Liver (tissue), 9 donors: ENCODE measurements around the gene ANXA6. TPM values are rescaled to one million over a fixed set of nuclear protein-coding genes. Genes with fewer than 3 reads are reported as not detected.
A peak's percentile ranks its signal among the peaks of the same experiment; 100 is the strongest.

Source experiments
- DNase-seq: peaks from one replicate; pipeline ENCODE4 v3.0.0-alpha.2; 2017; ENCODE audit warnings: low spot score
- H3K27ac ChIP-seq, 2 donors: one replicate each; pipeline ENCODE4 v1.7.0; 2013; ENCODE audit warnings: inconsistent platforms in 2 of 2, low read length in 2 of 2, control low read depth in 1 of 2, low read depth in 1 of 2, mild to moderate bottlenecking in 1 of 2
- H3K27me3 ChIP-seq, 4 donors: one replicate each; pipeline versions ENCODE4 v1.6.1 to v1.7.0; 2013; ENCODE audit warnings: low read length in 3 of 4, inconsistent platforms in 1 of 4, mild to moderate bottlenecking in 1 of 4, moderate library complexity in 1 of 4; ENCODE audit not compliant: control insufficient read depth in 4 of 4, insufficient read depth in 4 of 4
- H3K36me3 ChIP-seq, 4 donors: one replicate each; pipeline versions ENCODE4 v1.6.1 to v1.7.0; 2013; ENCODE audit warnings: low read length in 3 of 4, mild to moderate bottlenecking in 3 of 4, low read depth in 1 of 4, moderate library complexity in 1 of 4; ENCODE audit not compliant: control insufficient read depth in 4 of 4, insufficient read depth in 3 of 4
- H3K4me1 ChIP-seq, 4 donors: one replicate each; pipeline versions ENCODE4 v1.6.1 to v1.7.0; 2013; ENCODE audit warnings: low read length in 3 of 4, mild to moderate bottlenecking in 3 of 4, moderate library complexity in 1 of 4; ENCODE audit not compliant: control insufficient read depth in 4 of 4, insufficient read depth in 4 of 4
- H3K4me3 ChIP-seq, 3 donors: one replicate each; pipeline versions ENCODE4 v1.6.1 to v1.7.0; 2013; ENCODE audit warnings: low read length in 3 of 3, control low read depth in 1 of 3, low read depth in 1 of 3, mild to moderate bottlenecking in 1 of 3
- H3K9ac ChIP-seq, 2 donors: one replicate each; pipeline ENCODE4 v1.7.0; 2013; ENCODE audit warnings: low read length in 2 of 2, mild to moderate bottlenecking in 2 of 2, moderate library complexity in 2 of 2, control low read depth in 1 of 2, low read depth in 1 of 2
- H3K9me3 ChIP-seq, 4 donors: one replicate each; pipeline versions ENCODE4 v1.6.1 to v1.7.0; 2013; ENCODE audit warnings: low read length in 3 of 4; ENCODE audit not compliant: control insufficient read depth in 4 of 4
- EGR1 ChIP-seq, 2 donors: IDR thresholded peaks; 2 replicates each; pipeline ENCODE4 v1.6.1; 2016 to 2018; ENCODE audit warnings: antibody characterized with exemption in 2 of 2, low read depth in 2 of 2
- FOXA1 ChIP-seq: IDR thresholded peaks from 2 replicates; pipeline ENCODE4 v1.6.1; 2016; ENCODE audit warnings: antibody characterized with exemption
- FOXA2 ChIP-seq: IDR thresholded peaks from 2 replicates; pipeline ENCODE4 v1.6.1; 2016; ENCODE audit warnings: antibody characterized with exemption
- GABPA ChIP-seq, 2 donors: IDR thresholded peaks in 1 of 2; conservative IDR thresholded peaks in 1 of 2; 2 replicates each; pipeline ENCODE4 v1.6.1; 2016; ENCODE audit warnings: antibody characterized with exemption in 2 of 2, mild to moderate bottlenecking in 1 of 2, moderate library complexity in 1 of 2
- HNF4A ChIP-seq, 2 donors: conservative IDR thresholded peaks; 2 replicates each; pipeline ENCODE4 v1.6.1; 2016; ENCODE audit warnings: antibody characterized with exemption in 2 of 2, mild to moderate bottlenecking in 2 of 2
- HNF4G ChIP-seq: IDR thresholded peaks from 2 replicates; pipeline ENCODE4 v1.6.1; 2016; ENCODE audit warnings: antibody characterized with exemption
- JUND ChIP-seq, 2 donors: IDR thresholded peaks; 2 replicates each; pipeline ENCODE4 v1.6.1; 2016; ENCODE audit warnings: antibody characterized with exemption in 2 of 2
- MAX ChIP-seq: IDR thresholded peaks from 2 replicates; pipeline ENCODE4 v1.6.1; 2016; ENCODE audit warnings: antibody characterized with exemption
- NR2F2 ChIP-seq: IDR thresholded peaks from 2 replicates; pipeline ENCODE4 v1.6.1; 2016; ENCODE audit warnings: antibody characterized with exemption
- RAD21 ChIP-seq, 2 donors: IDR thresholded peaks; 2 replicates each; pipeline ENCODE4 v1.6.1; 2016; ENCODE audit warnings: antibody characterized with exemption in 2 of 2, mild to moderate bottlenecking in 2 of 2
- RXRA ChIP-seq, 2 donors: IDR thresholded peaks; 2 replicates each; pipeline ENCODE4 v1.6.1; 2017 to 2018; ENCODE audit warnings: antibody characterized with exemption in 2 of 2, mild to moderate bottlenecking in 1 of 2
- SP1 ChIP-seq: IDR thresholded peaks from 2 replicates; pipeline ENCODE4 v1.6.1; 2018; ENCODE audit warnings: antibody characterized with exemption, mild to moderate bottlenecking
- TAF1 ChIP-seq: conservative IDR thresholded peaks from 2 replicates; pipeline ENCODE4 v1.6.1; 2016; ENCODE audit warnings: antibody characterized with exemption, mild to moderate bottlenecking
- YY1 ChIP-seq: IDR thresholded peaks from 2 replicates; pipeline ENCODE4 v1.6.1; 2016; ENCODE audit warnings: antibody characterized with exemption, mild to moderate bottlenecking
- ZBTB33 ChIP-seq: IDR thresholded peaks from 2 replicates; pipeline ENCODE4 v1.6.1; 2016; ENCODE audit warnings: antibody characterized with exemption
- WGBS: extraction: QIAGEN DNeasy Blood & Tissue Kit; methylation state at CpG from one replicate; pipeline ENCODE4 v1.1.7; 2013; 5-methylcytosine and 5-hydroxymethylcytosine counted together
- polyA plus RNA-seq, 2 donors: library from polyadenylated mRNA; stranded (reverse) in 1 of 2; unstranded in 1 of 2; fragments of 200-250 nt in 1 of 2; fragments of >200 nt in 1 of 2; fragmentation: Nextera tagmentation in 1 of 2; extraction: Ambion mirVana in 1 of 2; gene quantifications; one replicate each; pipeline versions ENCODE4 v1.2.1 to v1.2.3, GENCODE V29; 2013 to 2015
- total RNA-seq, 2 donors: library from RNA; depleted of rRNA; stranded (reverse); fragments of >200 nt; gene quantifications; one replicate each; pipeline ENCODE4 v1.2.3, GENCODE V29; 2014
- TF ChIP-seq, protein P1 (sequence below): fragments of 150-350 bp; IDR thresholded peaks from 2 replicates; pipeline ENCODE4 v1.5.1; 2017; ENCODE audit warnings: improper control_type of control experiment, low read depth, low read length; ENCODE audit not compliant: missing input control
- TF ChIP-seq, protein P2 (sequence below): IDR thresholded peaks from 2 replicates; pipeline ENCODE4 v1.6.1; 2016; ENCODE audit warnings: antibody characterized with exemption
- TF ChIP-seq, protein P3 (sequence below): IDR thresholded peaks from 2 replicates; pipeline ENCODE4 v1.6.1; 2016; ENCODE audit warnings: antibody characterized with exemption, mild to moderate bottlenecking
- donor health status: healthy.
- donor health status: healthy.
- donor health status: healthy.
- donor health status: healthy.
- donor health status: healthy.

The ANXA6 gene
- total and polyA plus RNA-seq, 4 donors = 52.7 to 215 (median 126) TPM

DNA sequence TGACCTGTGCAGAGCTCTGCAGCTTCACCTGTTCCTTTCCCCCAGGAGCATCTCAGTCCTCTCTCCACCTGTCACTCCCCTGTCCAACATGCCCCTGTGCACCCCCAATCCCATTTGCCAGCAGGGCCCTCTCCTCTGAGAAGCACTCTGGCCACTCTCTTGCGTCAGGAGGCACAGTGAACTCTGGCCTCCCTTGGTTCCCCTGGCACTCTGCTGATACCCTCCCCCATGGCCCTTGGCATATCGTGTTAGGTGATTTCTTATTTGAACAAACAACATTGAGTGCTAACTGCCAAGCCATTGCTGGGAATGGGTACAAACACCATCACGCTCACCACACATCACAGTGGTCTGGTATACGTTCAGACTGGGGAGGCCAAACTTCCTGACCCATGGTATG is 55.8 kb downstream of the ANXA6 start:
- peak overlapping the region in 1 of 3 donors; percentile 10 for H3K4me3 ChIP-seq
- 42% methylated on average over 4 of the region's 4 CpGs for WGBS
- no peak for DNase-seq

More for the DNA sequence above, 55.8 kb downstream of the ANXA6 start:
- Histone ChIP-seq H3K27me3 (no peaks in the 10 kb centered on the region), H3K27ac (peak overlapping the region; percentile 73 to 88), H3K36me3 (no peaks in the 10 kb centered on the region), H3K9me3 (no peaks in the 10 kb centered on the region), H3K4me1 (peaks cover 38 to 93% (median 71%) of the 10 kb centered on the region in 4 donors), H3K9ac (no peak overlapping the region)
- TF ChIP-seq GABPA (IDR thresholded peaks at IDR 0.05 in 1 of 2, conservative IDR thresholded peaks at IDR 0.05 in 1 of 2) = peak in 1 of 2 donors; percentile 47
- TF ChIP-seq, protein P1, sequence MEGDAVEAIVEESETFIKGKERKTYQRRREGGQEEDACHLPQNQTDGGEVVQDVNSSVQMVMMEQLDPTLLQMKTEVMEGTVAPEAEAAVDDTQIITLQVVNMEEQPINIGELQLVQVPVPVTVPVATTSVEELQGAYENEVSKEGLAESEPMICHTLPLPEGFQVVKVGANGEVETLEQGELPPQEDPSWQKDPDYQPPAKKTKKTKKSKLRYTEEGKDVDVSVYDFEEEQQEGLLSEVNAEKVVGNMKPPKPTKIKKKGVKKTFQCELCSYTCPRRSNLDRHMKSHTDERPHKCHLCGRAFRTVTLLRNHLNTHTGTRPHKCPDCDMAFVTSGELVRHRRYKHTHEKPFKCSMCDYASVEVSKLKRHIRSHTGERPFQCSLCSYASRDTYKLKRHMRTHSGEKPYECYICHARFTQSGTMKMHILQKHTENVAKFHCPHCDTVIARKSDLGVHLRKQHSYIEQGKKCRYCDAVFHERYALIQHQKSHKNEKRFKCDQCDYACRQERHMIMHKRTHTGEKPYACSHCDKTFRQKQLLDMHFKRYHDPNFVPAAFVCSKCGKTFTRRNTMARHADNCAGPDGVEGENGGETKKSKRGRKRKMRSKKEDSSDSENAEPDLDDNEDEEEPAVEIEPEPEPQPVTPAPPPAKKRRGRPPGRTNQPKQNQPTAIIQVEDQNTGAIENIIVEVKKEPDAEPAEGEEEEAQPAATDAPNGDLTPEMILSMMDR = no peak
- TF ChIP-seq, protein P2, sequence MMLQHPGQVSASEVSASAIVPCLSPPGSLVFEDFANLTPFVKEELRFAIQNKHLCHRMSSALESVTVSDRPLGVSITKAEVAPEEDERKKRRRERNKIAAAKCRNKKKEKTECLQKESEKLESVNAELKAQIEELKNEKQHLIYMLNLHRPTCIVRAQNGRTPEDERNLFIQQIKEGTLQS = peak; percentile 82
- TF ChIP-seq FOXA2 = peak; percentile 90
- TF ChIP-seq TAF1 = no peak
- TF ChIP-seq, protein P3, sequence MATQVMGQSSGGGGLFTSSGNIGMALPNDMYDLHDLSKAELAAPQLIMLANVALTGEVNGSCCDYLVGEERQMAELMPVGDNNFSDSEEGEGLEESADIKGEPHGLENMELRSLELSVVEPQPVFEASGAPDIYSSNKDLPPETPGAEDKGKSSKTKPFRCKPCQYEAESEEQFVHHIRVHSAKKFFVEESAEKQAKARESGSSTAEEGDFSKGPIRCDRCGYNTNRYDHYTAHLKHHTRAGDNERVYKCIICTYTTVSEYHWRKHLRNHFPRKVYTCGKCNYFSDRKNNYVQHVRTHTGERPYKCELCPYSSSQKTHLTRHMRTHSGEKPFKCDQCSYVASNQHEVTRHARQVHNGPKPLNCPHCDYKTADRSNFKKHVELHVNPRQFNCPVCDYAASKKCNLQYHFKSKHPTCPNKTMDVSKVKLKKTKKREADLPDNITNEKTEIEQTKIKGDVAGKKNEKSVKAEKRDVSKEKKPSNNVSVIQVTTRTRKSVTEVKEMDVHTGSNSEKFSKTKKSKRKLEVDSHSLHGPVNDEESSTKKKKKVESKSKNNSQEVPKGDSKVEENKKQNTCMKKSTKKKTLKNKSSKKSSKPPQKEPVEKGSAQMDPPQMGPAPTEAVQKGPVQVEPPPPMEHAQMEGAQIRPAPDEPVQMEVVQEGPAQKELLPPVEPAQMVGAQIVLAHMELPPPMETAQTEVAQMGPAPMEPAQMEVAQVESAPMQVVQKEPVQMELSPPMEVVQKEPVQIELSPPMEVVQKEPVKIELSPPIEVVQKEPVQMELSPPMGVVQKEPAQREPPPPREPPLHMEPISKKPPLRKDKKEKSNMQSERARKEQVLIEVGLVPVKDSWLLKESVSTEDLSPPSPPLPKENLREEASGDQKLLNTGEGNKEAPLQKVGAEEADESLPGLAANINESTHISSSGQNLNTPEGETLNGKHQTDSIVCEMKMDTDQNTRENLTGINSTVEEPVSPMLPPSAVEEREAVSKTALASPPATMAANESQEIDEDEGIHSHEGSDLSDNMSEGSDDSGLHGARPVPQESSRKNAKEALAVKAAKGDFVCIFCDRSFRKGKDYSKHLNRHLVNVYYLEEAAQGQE = peak; percentile 72
- peak; percentile 84 for TF ChIP-seq ZBTB33
- peak; percentile 92 for TF ChIP-seq MAX
- TF ChIP-seq SP1 = peak; percentile 96
- peak in 1 of 2 donors; percentile 82 for TF ChIP-seq JUND (IDR thresholded peaks at IDR 0.05)
- peak; percentile 56 to 59 for TF ChIP-seq RAD21 (IDR thresholded peaks at IDR 0.05)
- peak in 1 of 2 donors; percentile 40 for TF ChIP-seq EGR1 (IDR thresholded peaks at IDR 0.05; ENCODE audit: low read depth in 2 of 2)
- peak; percentile 93 to 96 for TF ChIP-seq HNF4A (conservative IDR thresholded peaks at IDR 0.05)
- TF ChIP-seq YY1 = peak; percentile 86
- peak; percentile 84 for TF ChIP-seq HNF4G
- TF ChIP-seq NR2F2 = peak; percentile 60
- TF ChIP-seq RXRA (IDR thresholded peaks at IDR 0.05) = peak; percentile 95 to 98
- peak; percentile 85 for TF ChIP-seq FOXA1
